B cell (primary cell): ENCODE results near the gene TBL1XR1. TPM values are rescaled to one million over a fixed set of nuclear protein-coding genes. Genes with fewer than 3 reads are reported as not detected.

ENCODE experiments used
- ATAC-seq: fragments of 200-7000 bp; cut with Tn5 transposase; one replicate; pipeline ENCODE4 v1.10.0; 2021; ENCODE audit warnings: low read depth, mild to moderate bottlenecking, moderate number of reproducible peaks, moderate library complexity
- CTCF ChIA-PET: fragments of 350-600 bp; sonication (Branson Sonifier 250); formaldehyde crosslinking; loops from one replicate; lab custom pipeline; 2021; ENCODE audit warnings: antibody characterized with exemption, inconsistent platforms; lab: Charles Lee
- POLR2A ChIA-PET: fragments of 350-600 bp; sonication (Branson Sonifier 250); formaldehyde crosslinking; loops from one replicate; lab custom pipeline; 2021; ENCODE audit warnings: antibody characterized with exemption; lab: Charles Lee
- DNase-seq: peaks from one replicate; pipeline ENCODE4 v3.0.0; 2013
- H2AFZ ChIP-seq: 2 replicates; pipeline ENCODE4 v1.6.1; 2012; ENCODE audit warnings: mild to moderate bottlenecking, low read depth, low read length; ENCODE audit not compliant: insufficient read depth, poor library complexity, severe bottlenecking
- H3K27ac ChIP-seq, 2 donors: 1 replicate in 1 of 2; 2 replicates in 1 of 2; pipeline ENCODE4 v1.5.1; 2012 to 2013; ENCODE audit warnings: low read length in 2 of 2, mild to moderate bottlenecking in 2 of 2, moderate library complexity in 1 of 2
- H3K27me3 ChIP-seq, 4 experiments: fragments of 200-600 bp in 1 of 4; sonication (generic) in 1 of 4; replicated peaks in 1 of 4; 1 replicate in 2 of 4; 2 replicates in 2 of 4; pipeline versions ENCODE4 v1.6.1 to v1.7.0; 2013 to 2016; ENCODE audit warnings: low read length in 3 of 4, mild to moderate bottlenecking in 2 of 4, mixed read lengths in 1 of 4, moderate library complexity in 1 of 4; ENCODE audit not compliant: insufficient read depth in 4 of 4, control insufficient read depth in 3 of 4; ENCODE audit errors: control extremely low read depth in 1 of 4
- H3K36me3 ChIP-seq, 2 experiments: replicated peaks in 1 of 2; 1 replicate in 1 of 2; 2 replicates in 1 of 2; pipeline versions ENCODE4 v1.6.1 to v1.7.1; 2013; ENCODE audit warnings: low read length in 1 of 2; ENCODE audit not compliant: insufficient read depth in 2 of 2, control insufficient read depth in 1 of 2; ENCODE audit errors: control extremely low read depth in 1 of 2, extremely low read depth in 1 of 2
- H3K4me1 ChIP-seq, 2 donors: fragments of 200-600 bp in 1 of 2; sonication (generic) in 1 of 2; 1 replicate in 1 of 2; 2 replicates in 1 of 2; pipeline versions ENCODE4 v1.5.1 to v1.6.1; 2013 to 2017; ENCODE audit warnings: low read length in 2 of 2; ENCODE audit not compliant: control insufficient read depth in 2 of 2, insufficient read depth in 2 of 2
- H3K4me2 ChIP-seq: replicated peaks from 2 replicates; pipeline ENCODE3; 2012; ENCODE audit warnings: mild to moderate bottlenecking, low read depth, low read length; ENCODE audit not compliant: poor library complexity, severe bottlenecking
- H3K4me3 ChIP-seq, 5 experiments: fragments of 200-600 bp in 1 of 5; sonication (generic) in 1 of 5; 1 replicate in 3 of 5; 2 replicates in 2 of 5; pipeline versions ENCODE4 v1.5.1 to v1.7.0; 2011 to 2016; ENCODE audit warnings: low read length in 4 of 5, mild to moderate bottlenecking in 4 of 5, low read depth in 2 of 5, control low read depth in 1 of 5, moderate library complexity in 1 of 5; ENCODE audit not compliant: insufficient read depth in 1 of 5; ENCODE audit errors: control extremely low read depth in 1 of 5, extremely low read depth in 1 of 5
- H3K79me2 ChIP-seq: fragments of 200-600 bp; sonication (generic); one replicate; pipeline ENCODE4 v1.6.0; 2016; ENCODE audit warnings: low read length; ENCODE audit not compliant: control insufficient read depth, insufficient read depth
- H3K9ac ChIP-seq: fragments of 200-600 bp; sonication (generic); 2 replicates; pipeline ENCODE4 v1.6.1; 2017; ENCODE audit warnings: mild to moderate bottlenecking, low read length, moderate library complexity
- H3K9me3 ChIP-seq, 3 donors: one replicate each; pipeline versions ENCODE4 v1.6.1 to v1.7.1; 2013; ENCODE audit warnings: low read length in 2 of 3; ENCODE audit not compliant: control insufficient read depth in 2 of 3, insufficient read depth in 1 of 3; ENCODE audit errors: control extremely low read depth in 1 of 3
- H4K20me1 ChIP-seq: 2 replicates; pipeline ENCODE4 v1.6.0; 2012; ENCODE audit warnings: mild to moderate bottlenecking, low read length; ENCODE audit not compliant: insufficient read depth, control insufficient read depth, poor library complexity, severe bottlenecking
- H3K27ac Mint-ChIP-seq: one replicate; pipeline ENCODE4 v1.8.0; 2021; ENCODE audit warnings: mixed read lengths
- H3K27me3 Mint-ChIP-seq: one replicate; pipeline ENCODE4 v1.8.0; 2021; ENCODE audit warnings: mixed read lengths
- H3K4me1 Mint-ChIP-seq: one replicate; pipeline ENCODE4 v1.8.0; 2021; ENCODE audit warnings: mixed read lengths
- H3K4me3 Mint-ChIP-seq: one replicate; pipeline ENCODE4 v1.8.0; 2021; ENCODE audit warnings: mixed read lengths
- H3K9me3 Mint-ChIP-seq: one replicate; pipeline ENCODE4 v1.8.0; 2022; ENCODE audit warnings: mixed read lengths; ENCODE audit not compliant: insufficient read depth
- EZH2 ChIP-seq: IDR thresholded peaks from 2 replicates; pipeline ENCODE4 v1.6.1; 2012; ENCODE audit warnings: borderline replicate concordance, low read depth, mild to moderate bottlenecking, moderate library complexity, low read length; ENCODE audit not compliant: insufficient read depth, poor library complexity, severe bottlenecking
- WGBS: methylation state at CpG from one replicate; pipeline ENCODE4 v1.1.5; 2013; ENCODE audit warnings: missing lambda C conversion rate; ENCODE audit not compliant: insufficient coverage; 5-methylcytosine and 5-hydroxymethylcytosine counted together
- intact Hi-C: fragments of 100-400 bp; cut with micrococcal nuclease; formaldehyde crosslinking; loops from one replicate; pipeline ENCODE4 v1.10.0; 2022
- polyA plus RNA-seq: library from polyadenylated mRNA; depleted of rRNA; stranded (reverse); fragments of >200 nt; gene quantifications from 2 replicates; pipeline ENCODE4 v1.2.3, GENCODE V29; 2012
- total RNA-seq, 2 donors: library from RNA; stranded (reverse); fragments of 120-200 nt in 1 of 2; gene quantifications; 1 replicate in 1 of 2; 2 replicates in 1 of 2; pipeline versions ENCODE4 v1.2.3 to v1.2.4, GENCODE V29; 2013 to 2022
- TF ChIP-seq, protein P1 (sequence below): fragments of 200-600 bp; IDR thresholded peaks from one replicate; pipeline ENCODE4 v1.8.0; 2022; ENCODE audit warnings: antibody characterized with exemption, mild to moderate bottlenecking

TBL1XR1 gene
- total and polyA plus RNA-seq, 2 donors (not counting 1 experiment from before 2014, with no cell fraction given), result 17.6 to 128 TPM

DNA sequence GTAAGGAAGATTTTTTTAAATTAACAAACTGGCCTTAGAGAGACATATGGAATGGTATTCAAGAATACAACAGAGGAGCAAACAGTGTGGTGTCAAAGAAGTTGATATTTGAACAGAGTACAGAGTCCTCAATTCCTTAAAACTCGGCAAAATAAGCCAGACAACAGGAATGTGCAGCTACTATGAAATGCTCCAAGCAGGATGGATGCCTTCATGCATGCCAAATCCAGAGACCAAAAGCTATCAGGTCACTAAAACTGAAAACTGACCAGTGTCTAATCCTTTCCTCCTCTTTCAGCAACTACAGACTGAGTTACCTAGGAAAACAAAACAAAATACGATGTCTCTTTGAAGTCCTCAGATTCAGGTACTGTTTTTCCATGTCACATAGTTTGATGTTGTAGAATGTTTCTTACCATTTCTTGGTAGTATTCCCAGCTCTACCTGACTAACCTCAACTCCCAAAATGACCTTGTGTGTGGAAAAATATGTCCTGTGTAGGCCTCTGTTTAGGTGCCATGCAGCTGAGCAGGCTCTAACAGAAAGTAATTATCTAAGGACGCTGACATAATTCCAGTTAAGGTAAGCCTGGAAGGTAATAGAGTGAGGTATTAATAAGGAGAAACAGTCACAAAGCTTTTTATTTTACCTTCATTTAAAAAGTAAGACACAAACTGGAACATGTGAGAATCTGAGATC lies 46.9 kb downstream of the TBL1XR1 start:
- Mint-ChIP-seq H3K27me3 (no peaks in the 10 kb centered on the region), H3K4me1 (peaks cover 74% of the 10 kb centered on the region), H3K9me3 (no peaks in the 10 kb centered on the region), H3K27ac (peak overlapping the region; percentile 50), H3K4me3 (peak overlapping the region; percentile 37)
- no peak for ATAC-seq
- H3K9ac ChIP-seq, result no peak overlapping the region
- DNase-seq, result no peak
- intact Hi-C loops, result no loop called here
- H3K27me3 ChIP-seq, result no peaks in the 10 kb centered on the region
- CTCF ChIA-PET, result interaction anchor here (0.5 to 1.8 kb wide), 6 partner anchors 9 to 57 kb away, joined by 3 to 4 read pairs (median 4); no protein-coding TSS in a partner anchor
- H3K9me3 ChIP-seq, result no peaks in the 10 kb centered on the region
- H3K36me3 ChIP-seq, result no peaks in the 10 kb centered on the region
- peaks cover 98% of the 10 kb centered on the region for H3K79me2 ChIP-seq
- H4K20me1 ChIP-seq, result no peaks in the 10 kb centered on the region
- H3K4me3 ChIP-seq, result no peak overlapping the region
- 100% methylated on average over 1 of the region's 3 CpGs for WGBS
- no peak overlapping the region for H2AFZ ChIP-seq
- peaks cover 44 to 53% of the 10 kb centered on the region in 2 donors for H3K4me1 ChIP-seq
- TF ChIP-seq, protein P1, sequence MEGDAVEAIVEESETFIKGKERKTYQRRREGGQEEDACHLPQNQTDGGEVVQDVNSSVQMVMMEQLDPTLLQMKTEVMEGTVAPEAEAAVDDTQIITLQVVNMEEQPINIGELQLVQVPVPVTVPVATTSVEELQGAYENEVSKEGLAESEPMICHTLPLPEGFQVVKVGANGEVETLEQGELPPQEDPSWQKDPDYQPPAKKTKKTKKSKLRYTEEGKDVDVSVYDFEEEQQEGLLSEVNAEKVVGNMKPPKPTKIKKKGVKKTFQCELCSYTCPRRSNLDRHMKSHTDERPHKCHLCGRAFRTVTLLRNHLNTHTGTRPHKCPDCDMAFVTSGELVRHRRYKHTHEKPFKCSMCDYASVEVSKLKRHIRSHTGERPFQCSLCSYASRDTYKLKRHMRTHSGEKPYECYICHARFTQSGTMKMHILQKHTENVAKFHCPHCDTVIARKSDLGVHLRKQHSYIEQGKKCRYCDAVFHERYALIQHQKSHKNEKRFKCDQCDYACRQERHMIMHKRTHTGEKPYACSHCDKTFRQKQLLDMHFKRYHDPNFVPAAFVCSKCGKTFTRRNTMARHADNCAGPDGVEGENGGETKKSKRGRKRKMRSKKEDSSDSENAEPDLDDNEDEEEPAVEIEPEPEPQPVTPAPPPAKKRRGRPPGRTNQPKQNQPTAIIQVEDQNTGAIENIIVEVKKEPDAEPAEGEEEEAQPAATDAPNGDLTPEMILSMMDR, result no peak
- no peak for TF ChIP-seq EZH2
- peak overlapping the region in 1 of 2 donors; percentile 18 for H3K27ac ChIP-seq
- POLR2A ChIA-PET, result interaction anchor here (1.3 kb wide), 1 partner anchor 210 kb away, joined by 3 read pairs; no protein-coding TSS in a partner anchor
- peak overlapping the region; percentile 32 for H3K4me2 ChIP-seq

DNA sequence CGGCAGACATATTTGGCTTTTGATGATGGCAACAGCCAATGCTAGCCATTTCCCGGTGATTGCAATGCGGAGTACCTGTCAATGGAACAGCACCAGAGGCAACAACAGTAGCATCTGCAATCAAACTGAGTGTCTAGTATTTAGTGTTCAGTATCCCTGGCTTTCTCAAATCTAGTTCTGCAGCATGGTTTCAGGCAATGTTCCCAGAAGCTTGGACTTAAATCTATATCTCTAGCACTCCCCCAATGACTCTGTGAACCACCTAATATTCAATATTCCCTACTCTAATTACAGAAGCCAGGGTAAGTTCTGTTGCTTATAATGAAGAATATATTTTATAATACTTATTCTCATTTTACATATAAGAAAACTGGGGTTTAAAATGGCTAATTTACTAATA lies 48.2 kb downstream of the TBL1XR1 start:
- peaks cover 0 to 5% (median 0%) of the 10 kb centered on the region in 3 donors for H3K9me3 ChIP-seq
- H3K27ac ChIP-seq, result no peak overlapping the region
- ChIA-PET CTCF (no interaction called here), POLR2A (interaction anchor here (0.6 kb wide), 1 partner anchor 102 kb away, joined by 3 read pairs; no protein-coding TSS in a partner anchor)
- peaks cover 93% of the 10 kb centered on the region for H3K79me2 ChIP-seq
- Mint-ChIP-seq H3K4me3 (no peak overlapping the region), H3K27ac (no peak overlapping the region), H3K4me1 (peaks cover 79% of the 10 kb centered on the region), H3K9me3 (no peaks in the 10 kb centered on the region), H3K27me3 (no peaks in the 10 kb centered on the region)
- no peak overlapping the region for H2AFZ ChIP-seq
- H3K27me3 ChIP-seq, result no peaks in the 10 kb centered on the region
- no peak for TF ChIP-seq EZH2
- TF ChIP-seq, protein P1, result no peak
- intact Hi-C loops, result loop anchor here (5.0 kb wide), 1 partner anchor 42 kb away; no protein-coding TSS in a partner anchor
- peaks cover 57 to 61% of the 10 kb centered on the region in 2 donors for H3K4me1 ChIP-seq
- H4K20me1 ChIP-seq, result no peaks in the 10 kb centered on the region
- DNase-seq, result no peak
- H3K4me2 ChIP-seq, result no peak overlapping the region
- WGBS, result 97% methylated on average over 3 of the region's 3 CpGs
- no peak overlapping the region for H3K9ac ChIP-seq
- no peak overlapping the region for H3K4me3 ChIP-seq
- no peak for ATAC-seq
- no peaks in the 10 kb centered on the region for H3K36me3 ChIP-seq
